DND-41 (cell line): Measurements from ENCODE around the gene RAD9A.

Experiments
- EZH2 ChIP-seq: IDR thresholded peaks from 3 replicates; pipeline ENCODE4 v1.6.1; 2012; ENCODE audit warnings: borderline replicate concordance, low read depth, mild to moderate bottlenecking, moderate library complexity, low read length, inconsistent platforms; ENCODE audit not compliant: severe bottlenecking
- TF ChIP-seq, protein P1 (sequence below): IDR thresholded peaks from 2 replicates; pipeline ENCODE4 v1.5.1; 2012; ENCODE audit warnings: borderline replicate concordance, low read length, moderate library complexity, mild to moderate bottlenecking; ENCODE audit not compliant: poor library complexity, severe bottlenecking; ENCODE audit errors: extremely low read depth

- TF ChIP-seq, protein P1, sequence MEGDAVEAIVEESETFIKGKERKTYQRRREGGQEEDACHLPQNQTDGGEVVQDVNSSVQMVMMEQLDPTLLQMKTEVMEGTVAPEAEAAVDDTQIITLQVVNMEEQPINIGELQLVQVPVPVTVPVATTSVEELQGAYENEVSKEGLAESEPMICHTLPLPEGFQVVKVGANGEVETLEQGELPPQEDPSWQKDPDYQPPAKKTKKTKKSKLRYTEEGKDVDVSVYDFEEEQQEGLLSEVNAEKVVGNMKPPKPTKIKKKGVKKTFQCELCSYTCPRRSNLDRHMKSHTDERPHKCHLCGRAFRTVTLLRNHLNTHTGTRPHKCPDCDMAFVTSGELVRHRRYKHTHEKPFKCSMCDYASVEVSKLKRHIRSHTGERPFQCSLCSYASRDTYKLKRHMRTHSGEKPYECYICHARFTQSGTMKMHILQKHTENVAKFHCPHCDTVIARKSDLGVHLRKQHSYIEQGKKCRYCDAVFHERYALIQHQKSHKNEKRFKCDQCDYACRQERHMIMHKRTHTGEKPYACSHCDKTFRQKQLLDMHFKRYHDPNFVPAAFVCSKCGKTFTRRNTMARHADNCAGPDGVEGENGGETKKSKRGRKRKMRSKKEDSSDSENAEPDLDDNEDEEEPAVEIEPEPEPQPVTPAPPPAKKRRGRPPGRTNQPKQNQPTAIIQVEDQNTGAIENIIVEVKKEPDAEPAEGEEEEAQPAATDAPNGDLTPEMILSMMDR: no peak
- TF ChIP-seq EZH2: no peak
These were observed 21.3 kb upstream of the RAD9A start for GRCh38 chr11:67370351-67371076.
